H9 (cell line): ENCODE data around the gene NFKBIZ. TPM values are rescaled to one million over a fixed set of nuclear protein-coding genes. Genes with fewer than 3 reads are reported as not detected.

ENCODE experiments used
- DNase-seq: peaks from one replicate; pipeline ENCODE4 v3.0.0-alpha.2; 2017
- H2AFZ ChIP-seq: one replicate; pipeline ENCODE4 v1.6.1; 2013; ENCODE audit warnings: mild to moderate bottlenecking, low read length, control low read depth, moderate library complexity
- H2AK5ac ChIP-seq: 2 replicates; pipeline ENCODE4 v1.6.1; 2013; ENCODE audit warnings: low read length, control low read depth, mixed read lengths; ENCODE audit not compliant: insufficient read length
- H2BK120ac ChIP-seq: one replicate; pipeline ENCODE4 v1.6.1; 2013; ENCODE audit warnings: low read depth, mild to moderate bottlenecking, low read length, control low read depth, inconsistent platforms; ENCODE audit not compliant: poor library complexity, severe bottlenecking
- H2BK12ac ChIP-seq: 2 replicates; pipeline ENCODE4 v1.6.1; 2013; ENCODE audit warnings: low read length, control low read depth, mixed read lengths, low read depth; ENCODE audit not compliant: insufficient read length
- H2BK15ac ChIP-seq: 2 replicates; pipeline ENCODE4 v1.6.1; 2013; ENCODE audit warnings: low read depth, low read length, control low read depth
- H2BK20ac ChIP-seq: one replicate; pipeline ENCODE4 v1.6.1; 2013; ENCODE audit warnings: low read depth, mild to moderate bottlenecking, low read length, control low read depth, inconsistent platforms; ENCODE audit not compliant: poor library complexity, severe bottlenecking
- H2BK5ac ChIP-seq: 2 replicates; pipeline ENCODE4 v1.6.1; 2013; ENCODE audit warnings: low read length, control low read depth, mixed read lengths; ENCODE audit not compliant: insufficient read length
- H3K14ac ChIP-seq: 2 replicates; pipeline ENCODE4 v1.6.1; 2013; ENCODE audit warnings: low read length, control low read depth; ENCODE audit not compliant: insufficient read depth
- H3K18ac ChIP-seq: 2 replicates; pipeline ENCODE4 v1.6.1; 2013; ENCODE audit warnings: low read depth, mild to moderate bottlenecking, mixed read lengths, low read length, control low read depth; ENCODE audit not compliant: insufficient read length
- H3K23ac ChIP-seq: 2 replicates; pipeline ENCODE4 v1.6.1; 2013; ENCODE audit warnings: low read length, control low read depth, mixed read lengths, low read depth; ENCODE audit not compliant: insufficient read length
- H3K23me2 ChIP-seq: 2 replicates; pipeline ENCODE4 v1.6.1; 2013; ENCODE audit warnings: low read depth, mild to moderate bottlenecking, mixed read lengths, low read length, control low read depth; ENCODE audit not compliant: insufficient read length, poor library complexity, severe bottlenecking
- H3K27ac ChIP-seq: 2 replicates; pipeline ENCODE4 v1.5.1; 2013; ENCODE audit warnings: low read length, control low read depth, mixed read lengths, low read depth; ENCODE audit not compliant: insufficient read length
- H3K27me3 ChIP-seq: 2 replicates; pipeline ENCODE4 v1.6.1; 2013; ENCODE audit warnings: low read length, control low read depth, inconsistent platforms; ENCODE audit not compliant: insufficient read depth
- H3K4ac ChIP-seq: 2 replicates; pipeline ENCODE4 v1.6.1; 2013; ENCODE audit warnings: low read depth, mild to moderate bottlenecking, control low read depth, inconsistent platforms, low read length, moderate library complexity
- H3K4me1 ChIP-seq: 2 replicates; pipeline ENCODE4 v1.6.1; 2013; ENCODE audit warnings: low read length, control low read depth, inconsistent platforms; ENCODE audit not compliant: insufficient read depth
- H3K4me2 ChIP-seq: 2 replicates; pipeline ENCODE4 v1.6.1; 2013; ENCODE audit warnings: low read length, control low read depth, mixed read lengths; ENCODE audit not compliant: insufficient read length, insufficient read depth
- H3K56ac ChIP-seq: 2 replicates; pipeline ENCODE4 v1.6.1; 2013; ENCODE audit warnings: low read depth, mild to moderate bottlenecking, mixed read lengths, low read length, control low read depth; ENCODE audit not compliant: insufficient read length
- H3K79me1 ChIP-seq: 2 replicates; pipeline ENCODE4 v1.6.1; 2013; ENCODE audit warnings: low read depth, mild to moderate bottlenecking, moderate library complexity, low read length, control low read depth, inconsistent platforms; ENCODE audit not compliant: insufficient read depth, poor library complexity, severe bottlenecking
- H3K79me2 ChIP-seq: 2 replicates; pipeline ENCODE4 v1.6.1; 2013; ENCODE audit warnings: low read length, control low read depth, inconsistent platforms; ENCODE audit not compliant: insufficient read depth
- H3K9ac ChIP-seq: 2 replicates; pipeline ENCODE4 v1.6.1; 2013; ENCODE audit warnings: low read length, control low read depth, mixed read lengths; ENCODE audit not compliant: insufficient read length; ENCODE audit errors: extremely low read depth
- H3K9me3 ChIP-seq: one replicate; pipeline ENCODE4 v1.6.1; 2013; ENCODE audit warnings: low read depth, low read length, inconsistent platforms; ENCODE audit not compliant: control insufficient read depth
- H3T11ph ChIP-seq: one replicate; pipeline ENCODE4 v1.6.1; 2013; ENCODE audit warnings: mild to moderate bottlenecking, low read length, control low read depth, inconsistent platforms
- H4K20me1 ChIP-seq: one replicate; pipeline ENCODE4 v1.6.1; 2013; ENCODE audit not compliant: control insufficient read depth, insufficient read length, insufficient read depth
- H4K5ac ChIP-seq: 2 replicates; pipeline ENCODE4 v1.6.1; 2013; ENCODE audit warnings: low read depth, mild to moderate bottlenecking, mixed read lengths, low read length, control low read depth; ENCODE audit not compliant: insufficient read length
- H4K8ac ChIP-seq: replicated peaks from 2 replicates; pipeline ENCODE4 v1.6.1; 2013; ENCODE audit warnings: low read length, control low read depth, mixed read lengths, low read depth; ENCODE audit not compliant: insufficient read length
- H4K91ac ChIP-seq: 2 replicates; pipeline ENCODE4 v1.6.1; 2013; ENCODE audit warnings: low read depth, mild to moderate bottlenecking, moderate library complexity, mixed read lengths, low read length, control low read depth; ENCODE audit not compliant: insufficient read length
- H3K27ac Mint-ChIP-seq, 3 experiments: 2 replicates in 2 of 3; 3 replicates in 1 of 3; pipeline ENCODE4 v1.8.0; 2020 to 2021; ENCODE audit warnings: mixed read lengths in 3 of 3, mild to moderate bottlenecking in 1 of 3, moderate library complexity in 1 of 3
- H3K27me3 Mint-ChIP-seq: 2 replicates; pipeline ENCODE4 v1.8.0; 2021; ENCODE audit warnings: low read depth, mild to moderate bottlenecking, moderate library complexity, mixed read lengths
- H3K36me3 Mint-ChIP-seq, 3 experiments: 2 replicates in 2 of 3; 3 replicates in 1 of 3; pipeline ENCODE4 v1.8.0; 2020 to 2021; ENCODE audit warnings: low read depth in 3 of 3, mixed read lengths in 3 of 3; ENCODE audit not compliant: insufficient read depth in 1 of 3
- H3K4me1 Mint-ChIP-seq, 2 experiments: 2 replicates each; pipeline ENCODE4 v1.8.0; 2020; ENCODE audit warnings: mixed read lengths in 2 of 2
- H3K4me3 Mint-ChIP-seq, 2 experiments: 2 replicates in 1 of 2; 3 replicates in 1 of 2; pipeline ENCODE4 v1.8.0; 2020 to 2021; ENCODE audit warnings: mild to moderate bottlenecking in 2 of 2, mixed read lengths in 2 of 2, moderate library complexity in 1 of 2
- H3K9me3 Mint-ChIP-seq, 2 experiments: 2 replicates in 1 of 2; 3 replicates in 1 of 2; pipeline ENCODE4 v1.8.0; 2020; ENCODE audit warnings: mild to moderate bottlenecking in 2 of 2, mixed read lengths in 2 of 2, moderate library complexity in 1 of 2
- WGBS: extraction: QIAGEN DNeasy Blood & Tissue Kit; methylation state at CpG from one replicate; pipeline ENCODE4 v1.1.7; 2013; ENCODE audit warnings: missing lambda C conversion rate, low lambda C conversion rate, mixed read lengths; ENCODE audit not compliant: insufficient read length; ENCODE audit errors: extremely low coverage; 5-methylcytosine and 5-hydroxymethylcytosine counted together
- total RNA-seq: library from RNA; stranded (reverse); gene quantifications from 2 replicates; pipeline ENCODE4 v1.2.1, GENCODE V29; 2021
- TF ChIP-seq, protein P1 (sequence below): fragments of 200-600 bp; sonication (generic); conservative IDR thresholded peaks from 3 replicates; pipeline ENCODE4 v1.8.0; 2021; ENCODE audit warnings: antibody characterized with exemption, mild to moderate bottlenecking

The NFKBIZ gene
- total RNA-seq, 1 experiment from 2014 or later, result 11.1 TPM

DNA sequence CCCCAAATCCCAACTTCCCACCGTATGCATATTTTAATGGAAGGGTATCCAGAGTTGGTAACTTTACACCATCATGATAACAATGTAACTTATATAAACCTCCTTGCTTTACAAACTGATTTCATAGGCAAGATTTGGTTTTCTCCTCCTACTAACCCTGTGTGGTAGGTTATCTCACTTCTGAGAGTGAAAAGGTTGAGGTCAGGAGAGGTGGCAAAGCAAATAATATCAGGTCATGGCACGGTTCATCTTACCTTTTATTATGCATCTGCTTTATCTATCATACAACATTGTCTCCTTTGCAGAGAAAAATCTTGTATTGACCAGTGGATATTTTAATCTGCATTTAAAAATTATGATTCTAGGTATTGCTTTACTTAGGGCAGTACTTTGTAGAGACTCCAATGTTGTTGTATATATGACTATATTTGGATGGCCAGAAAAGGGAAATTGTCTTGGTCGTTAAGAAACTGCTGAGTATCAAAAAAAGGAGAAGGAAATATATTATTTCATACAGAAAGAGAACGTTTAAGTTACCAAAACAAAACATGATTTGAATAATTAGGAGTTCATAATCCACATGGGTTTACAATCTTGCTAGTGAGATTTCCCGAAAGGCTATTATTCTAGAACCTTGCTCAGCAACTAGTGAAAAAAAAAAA, 30.4 kb downstream of the NFKBIZ start:
- no peaks in the 10 kb centered on the region for H3K4me1 Mint-ChIP-seq
- Histone ChIP-seq H2AK5ac (no peak overlapping the region), H3K14ac (no peak overlapping the region), H3K79me2 (no peaks in the 10 kb centered on the region), H3T11ph (no peak overlapping the region), H3K79me1 (no peaks in the 10 kb centered on the region), H2BK20ac (no peak overlapping the region), H3K9ac (no peak overlapping the region), H3K4me1 (no peaks in the 10 kb centered on the region), H3K27ac (no peak overlapping the region), H4K8ac (no peak overlapping the region), H3K9me3 (no peaks in the 10 kb centered on the region), H3K18ac (no peak overlapping the region), H4K20me1 (no peaks in the 10 kb centered on the region), H2AFZ (no peak overlapping the region), H3K4ac (no peak overlapping the region), H2BK15ac (no peak overlapping the region), H3K4me2 (no peak overlapping the region), H2BK12ac (no peak overlapping the region), H3K23me2 (no peaks in the 10 kb centered on the region), H2BK120ac (no peak overlapping the region), H4K5ac (no peak overlapping the region), H3K56ac (no peak overlapping the region), H4K91ac (no peak overlapping the region), H3K27me3 (no peaks in the 10 kb centered on the region), H3K23ac (no peak overlapping the region), H2BK5ac (no peak overlapping the region)
- DNase-seq, result no peak
- H3K27me3 Mint-ChIP-seq, result no peaks in the 10 kb centered on the region
- no peaks in the 10 kb centered on the region for H3K36me3 Mint-ChIP-seq
- no CpG with 5 or more reads among the region's 5 CpGs for WGBS
- peak overlapping the region in 1 of 3 experiments; percentile 8; a peak in 1 of 7 replicates for H3K27ac Mint-ChIP-seq
- no peaks in the 10 kb centered on the region for H3K9me3 Mint-ChIP-seq
- no peak overlapping the region for H3K4me3 Mint-ChIP-seq
- TF ChIP-seq, protein P1, sequence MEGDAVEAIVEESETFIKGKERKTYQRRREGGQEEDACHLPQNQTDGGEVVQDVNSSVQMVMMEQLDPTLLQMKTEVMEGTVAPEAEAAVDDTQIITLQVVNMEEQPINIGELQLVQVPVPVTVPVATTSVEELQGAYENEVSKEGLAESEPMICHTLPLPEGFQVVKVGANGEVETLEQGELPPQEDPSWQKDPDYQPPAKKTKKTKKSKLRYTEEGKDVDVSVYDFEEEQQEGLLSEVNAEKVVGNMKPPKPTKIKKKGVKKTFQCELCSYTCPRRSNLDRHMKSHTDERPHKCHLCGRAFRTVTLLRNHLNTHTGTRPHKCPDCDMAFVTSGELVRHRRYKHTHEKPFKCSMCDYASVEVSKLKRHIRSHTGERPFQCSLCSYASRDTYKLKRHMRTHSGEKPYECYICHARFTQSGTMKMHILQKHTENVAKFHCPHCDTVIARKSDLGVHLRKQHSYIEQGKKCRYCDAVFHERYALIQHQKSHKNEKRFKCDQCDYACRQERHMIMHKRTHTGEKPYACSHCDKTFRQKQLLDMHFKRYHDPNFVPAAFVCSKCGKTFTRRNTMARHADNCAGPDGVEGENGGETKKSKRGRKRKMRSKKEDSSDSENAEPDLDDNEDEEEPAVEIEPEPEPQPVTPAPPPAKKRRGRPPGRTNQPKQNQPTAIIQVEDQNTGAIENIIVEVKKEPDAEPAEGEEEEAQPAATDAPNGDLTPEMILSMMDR, result no peak
